HepG2 (cell line): ENCODE measurements around the gene PSMD3. TPM values are rescaled to one million over a fixed set of nuclear protein-coding genes. Genes with fewer than 3 reads are reported as not detected.

Source experiments
- ATF1 ChIP-seq: IDR thresholded peaks from 2 replicates; pipeline ENCODE4 v1.6.1; 2016; ENCODE audit warnings: mild to moderate bottlenecking, control low read depth
- DBP ChIP-seq: sonication (generic); formaldehyde crosslinking; IDR thresholded peaks from 2 replicates; pipeline ENCODE4 v1.4.0; 2020; ENCODE audit warnings: missing genetic modification reagents; ENCODE audit errors: not compliant biosample characterization
- EED ChIP-seq: sonication (generic); formaldehyde crosslinking; IDR thresholded peaks from 2 replicates; pipeline ENCODE4 v1.5.0; 2020; ENCODE audit warnings: mild to moderate bottlenecking, missing genetic modification reagents
- NR2F2 ChIP-seq: IDR thresholded peaks from 2 replicates; pipeline ENCODE4 v1.6.1; 2012; ENCODE audit warnings: low read depth, inconsistent platforms, borderline replicate concordance
- RAD21 ChIP-seq: fragments of 450-650 bp; formaldehyde crosslinking; IDR thresholded peaks from 2 replicates; pipeline ENCODE4 v1.5.0; 2020; ENCODE audit warnings: mild to moderate bottlenecking
- SALL2 ChIP-seq: sonication (generic); formaldehyde crosslinking; IDR thresholded peaks from 2 replicates; pipeline ENCODE4 v1.8.1; 2023; ENCODE audit warnings: mild to moderate bottlenecking, missing genetic modification reagents, inconsistent platforms
- SMAD9 ChIP-seq: sonication (generic); formaldehyde crosslinking; IDR thresholded peaks from 2 replicates; pipeline ENCODE4 v1.5.1; 2020; ENCODE audit warnings: mild to moderate bottlenecking, missing genetic modification reagents
- TCF12 ChIP-seq, 2 experiments: fragments of 450-650 bp in 1 of 2; sonication (generic) in 1 of 2; formaldehyde crosslinking in 1 of 2; IDR thresholded peaks; 2 replicates each; pipeline versions ENCODE4 v1.6.1 to v1.8.0; 2017 to 2022; ENCODE audit warnings: antibody characterized with exemption in 1 of 2, mild to moderate bottlenecking in 1 of 2, missing genetic modification reagents in 1 of 2, moderate library complexity in 1 of 2
- THAP11 ChIP-seq: IDR thresholded peaks from 2 replicates; pipeline ENCODE4 v1.6.1; 2016; ENCODE audit warnings: missing biosample characterization, missing genetic modification reagents
- ZBTB38 ChIP-seq: sonication (generic); formaldehyde crosslinking; IDR thresholded peaks from 2 replicates; pipeline ENCODE4 v1.5.1; 2020; ENCODE audit warnings: mild to moderate bottlenecking, missing genetic modification reagents
- ZFYVE20 ChIP-seq: sonication (generic); formaldehyde crosslinking; IDR thresholded peaks from 2 replicates; pipeline ENCODE4 v1.8.0; 2023; ENCODE audit warnings: low read depth, mild to moderate bottlenecking, moderate library complexity, missing genetic modification reagents, borderline replicate concordance
- ZNF343 ChIP-seq: sonication (generic); formaldehyde crosslinking; IDR thresholded peaks from 2 replicates; pipeline ENCODE4 v1.4.0; 2020; ENCODE audit warnings: mild to moderate bottlenecking, missing genetic modification reagents
- ZNF367 ChIP-seq: sonication (generic); formaldehyde crosslinking; IDR thresholded peaks from 2 replicates; pipeline ENCODE4 v1.4.0; 2020; ENCODE audit warnings: missing genetic modification reagents, borderline replicate concordance
- ZNF510 ChIP-seq: sonication (generic); formaldehyde crosslinking; IDR thresholded peaks from 2 replicates; pipeline ENCODE4 v1.4.0; 2020; ENCODE audit warnings: low read depth, mild to moderate bottlenecking, missing genetic modification reagents
- ZNF564 ChIP-seq: sonication (generic); formaldehyde crosslinking; IDR thresholded peaks from 2 replicates; pipeline ENCODE4 v1.8.1; 2023; ENCODE audit warnings: mild to moderate bottlenecking, missing genetic modification reagents
- ZNF577 ChIP-seq: sonication (generic); formaldehyde crosslinking; IDR thresholded peaks from 2 replicates; pipeline ENCODE4 v1.4.0; 2020; ENCODE audit warnings: mild to moderate bottlenecking, low read depth, missing genetic modification reagents, borderline replicate concordance
- ZNF615 ChIP-seq: sonication (generic); formaldehyde crosslinking; IDR thresholded peaks from 2 replicates; pipeline ENCODE4 v1.5.0; 2020; ENCODE audit warnings: mild to moderate bottlenecking, missing genetic modification reagents, borderline replicate concordance
- ZNF768 ChIP-seq: sonication (generic); formaldehyde crosslinking; IDR thresholded peaks from 2 replicates; pipeline ENCODE4 v1.4.0; 2020; ENCODE audit warnings: missing genetic modification reagents
- polyA plus RNA-seq, 8 experiments: library from polyadenylated mRNA; depleted of rRNA in 3 of 8; stranded (reverse) in 7 of 8; unstranded in 1 of 8; fragments of >200 nt; fragmentation: Illumina TruSeq in 4 of 8; extraction: Trizol in 4 of 8; gene quantifications; 2 replicates each; pipeline versions ENCODE4 v1.2.1 to v1.2.3, GENCODE V29; 2011 to 2016; ENCODE audit warnings: low read depth in 4 of 8, missing spikeins in 1 of 8, mixed read lengths in 1 of 8; ENCODE audit not compliant: insufficient read depth in 1 of 8
- total RNA-seq, 5 experiments: library from RNA; depleted of rRNA; stranded (reverse); fragments of >200 nt; fragmentation: Illumina TruSeq; extraction: Trizol; gene quantifications; 2 replicates each; pipeline ENCODE4 v1.2.3, GENCODE V29; 2016; ENCODE audit warnings: low read depth in 1 of 5
- TF ChIP-seq, protein P1 (sequence below): sonication (generic); formaldehyde crosslinking; IDR thresholded peaks from 2 replicates; pipeline ENCODE4 v1.4.0; 2020; ENCODE audit warnings: mild to moderate bottlenecking, missing genetic modification reagents

Gene PSMD3
- total and polyA plus RNA-seq, 2 of the 13 experiments (the other 11 are each of a cell fraction or from before 2014, with no cell fraction given) = 97.4 to 146 TPM

DNA sequence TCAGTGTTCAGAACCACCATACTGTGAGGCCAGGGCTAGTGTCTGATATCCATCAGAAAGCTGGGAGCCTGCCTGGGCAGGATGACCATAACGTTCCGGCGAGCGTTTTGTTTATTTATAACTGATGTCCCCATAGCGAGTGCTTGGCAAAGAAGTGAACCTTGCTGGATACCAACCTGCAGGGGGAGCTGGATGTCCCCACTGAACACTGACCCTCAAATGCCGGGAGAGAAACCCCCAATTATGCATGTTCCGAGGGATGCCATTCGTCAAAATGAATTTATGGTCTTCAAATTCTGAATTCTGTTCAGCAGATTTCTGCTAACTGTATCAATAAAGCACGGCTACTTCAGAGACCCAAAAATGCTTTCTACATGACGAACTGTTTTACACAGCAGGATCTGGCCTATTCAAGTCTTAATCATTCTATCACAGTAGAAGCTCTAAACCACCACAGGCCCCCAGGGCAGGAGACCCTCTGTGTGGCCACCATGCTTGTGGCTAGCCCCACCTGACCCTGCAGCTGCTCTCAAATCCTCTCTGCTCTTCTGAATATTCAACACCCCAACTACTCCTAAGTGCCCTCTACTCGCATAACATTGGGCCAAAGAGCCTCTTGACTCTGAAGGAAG is 58.4 kb downstream of the PSMD3 start (continued):
- TF ChIP-seq RAD21 (CRISPR knock-in tag) (peak; percentile 67), ZNF768 (CRISPR knock-in tag) (no peak), ZNF367 (CRISPR knock-in tag) (no peak), ZNF510 (CRISPR knock-in tag) (no peak), ZNF564 (CRISPR knock-in tag) (no peak), ZNF343 (CRISPR knock-in tag) (no peak; the same call in 1 of the 2 replicates), ZFYVE20 (CRISPR knock-in tag) (no peak), SMAD9 (CRISPR knock-in tag) (no peak), TCF12 (IDR thresholded peaks at IDR 0.05) (no peak), TCF12 (CRISPR knock-in tag; IDR thresholded peaks at IDR 0.05) (no peak), ZBTB38 (CRISPR knock-in tag) (0 out of 2 replicates have a peak, but pooled peaks have one; percentile 32), EED (CRISPR knock-in tag) (no peak), ATF1 (CRISPR knock-in tag) (no peak), NR2F2 (no peak), SALL2 (CRISPR knock-in tag) (no peak), ZNF577 (CRISPR knock-in tag) (no peak), DBP (CRISPR knock-in tag) (no peak), ZNF615 (CRISPR knock-in tag) (no peak), THAP11 (CRISPR knock-in tag) (peak; percentile 55; the same call in 1 of the 2 replicates)
- TF ChIP-seq, protein P1, sequence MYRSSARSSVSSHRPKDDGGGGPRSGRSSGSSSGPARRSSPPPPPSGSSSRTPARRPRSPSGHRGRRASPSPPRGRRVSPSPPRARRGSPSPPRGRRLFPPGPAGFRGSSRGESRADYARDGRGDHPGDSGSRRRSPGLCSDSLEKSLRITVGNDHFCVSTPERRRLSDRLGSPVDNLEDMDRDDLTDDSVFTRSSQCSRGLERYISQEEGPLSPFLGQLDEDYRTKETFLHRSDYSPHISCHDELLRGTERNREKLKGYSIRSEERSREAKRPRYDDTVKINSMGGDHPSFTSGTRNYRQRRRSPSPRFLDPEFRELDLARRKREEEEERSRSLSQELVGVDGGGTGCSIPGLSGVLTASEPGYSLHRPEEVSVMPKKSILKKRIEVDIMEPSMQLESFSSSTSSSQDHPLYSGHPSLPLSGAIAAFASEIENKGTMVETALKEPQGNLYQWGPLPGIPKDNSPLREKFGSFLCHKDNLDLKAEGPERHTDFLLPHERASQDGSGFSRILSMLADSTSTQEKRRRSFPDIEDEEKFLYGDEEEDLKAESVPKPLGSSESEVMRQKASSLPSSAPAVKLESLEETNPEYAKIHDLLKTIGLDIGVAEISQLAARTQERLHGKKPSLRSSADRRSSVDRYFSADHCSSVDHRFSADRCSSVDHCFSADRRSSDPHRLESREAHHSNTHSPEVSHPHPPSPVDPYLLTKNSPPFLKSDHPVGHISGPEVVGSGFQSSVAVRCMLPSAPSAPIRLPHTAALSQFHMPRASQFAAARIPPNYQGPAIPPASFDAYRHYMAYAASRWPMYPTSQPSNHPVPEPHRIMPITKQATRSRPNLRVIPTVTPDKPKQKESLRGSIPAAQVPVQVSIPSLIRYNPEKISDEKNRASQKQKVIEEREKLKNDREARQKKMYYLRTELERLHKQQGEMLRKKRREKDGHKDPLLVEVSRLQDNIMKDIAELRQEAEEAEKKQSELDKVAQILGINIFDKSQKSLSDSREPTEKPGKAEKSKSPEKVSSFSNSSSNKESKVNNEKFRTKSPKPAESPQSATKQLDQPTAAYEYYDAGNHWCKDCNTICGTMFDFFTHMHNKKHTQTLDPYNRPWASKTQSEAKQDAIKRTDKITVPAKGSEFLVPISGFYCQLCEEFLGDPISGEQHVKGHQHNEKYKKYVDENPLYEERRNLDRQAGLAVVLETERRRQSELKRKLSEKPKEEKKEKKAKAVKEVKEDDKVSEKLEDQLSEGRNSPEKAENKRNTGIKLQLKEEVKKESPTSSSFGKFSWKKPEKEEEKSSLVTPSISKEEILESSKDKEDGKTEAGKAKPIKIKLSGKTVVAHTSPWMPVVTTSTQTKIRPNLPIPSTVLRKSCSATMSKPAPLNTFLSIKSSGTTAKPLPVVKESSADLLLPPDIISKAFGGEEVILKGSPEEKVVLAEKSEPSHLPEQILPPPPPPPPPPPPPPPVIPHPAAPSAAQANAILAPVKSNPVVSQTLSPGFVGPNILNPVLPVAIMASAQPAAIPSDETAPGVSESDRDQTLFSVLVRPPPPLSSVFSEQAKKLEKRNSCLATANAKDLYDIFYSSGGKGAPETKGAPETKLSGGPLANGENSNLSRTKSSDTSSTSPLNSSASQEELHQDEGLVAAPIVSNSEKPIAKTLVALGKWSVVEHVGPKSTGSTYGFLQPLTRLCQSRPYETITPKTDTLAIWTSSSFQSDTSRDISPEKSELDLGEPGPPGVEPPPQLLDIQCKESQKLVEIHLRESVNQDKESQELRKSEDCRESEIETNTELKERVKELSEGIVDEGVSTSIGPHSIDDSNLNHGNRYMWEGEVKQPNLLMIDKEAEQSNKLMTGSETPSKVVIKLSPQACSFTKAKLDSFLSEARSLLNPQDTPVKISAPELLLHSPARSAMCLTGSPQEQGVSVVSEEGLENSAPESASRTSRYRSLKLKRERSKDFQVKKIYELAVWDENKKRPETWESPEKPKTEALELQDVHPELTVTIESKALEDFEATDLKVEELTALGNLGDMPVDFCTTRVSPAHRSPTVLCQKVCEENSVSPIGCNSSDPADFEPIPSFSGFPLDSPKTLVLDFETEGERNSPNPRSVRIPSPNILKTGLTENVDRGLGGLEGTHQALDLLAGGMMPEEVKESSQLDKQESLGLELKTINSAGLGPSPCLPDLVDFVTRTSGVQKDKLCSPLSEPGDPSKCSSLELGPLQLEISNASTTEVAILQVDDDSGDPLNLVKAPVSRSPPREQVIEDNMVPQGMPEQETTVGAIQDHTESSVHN (CRISPR knock-in tag) = no peak
